ENCODE results near the gene RAB3C. TPM values are rescaled to one million over a fixed set of nuclear protein-coding genes. Genes with fewer than 3 reads are reported as not detected.

Gene RAB3C
- total and polyA plus RNA-seq, 2 experiments from 2014 or later: 15.0 to 30.6 TPM

GRCh38 chr5:58851153-58851552, 268.3 kb downstream of the RAB3C start:
- Histone ChIP-seq H3K9me2 (ENCODE audit: insufficient read depth) (no peaks in the 10 kb centered on the region), H3F3A (replicated peaks; ENCODE audit: low read depth) (no peaks in the 10 kb centered on the region), H4K20me1 (replicated peaks; ENCODE audit: insufficient read depth) (no peaks in the 10 kb centered on the region), H3K4me1 (ENCODE audit: insufficient read depth) (no peaks in the 10 kb centered on the region), H3K4me2 (no peak overlapping the region), H3K27me3 (ENCODE audit: insufficient read depth) (no peaks in the 10 kb centered on the region), H3K36me3 (ENCODE audit: insufficient read depth) (no peaks in the 10 kb centered on the region), H3K27ac (ENCODE audit: low read depth) (no peak overlapping the region), H2AFZ (no peak overlapping the region), H3K4me3 (no peak overlapping the region), H3K79me2 (replicated peaks; ENCODE audit: insufficient read depth) (no peaks in the 10 kb centered on the region)
- ATAC-seq: peak; percentile 34; the same call in 1 of the 3 replicates
- no peak for DNase-seq (ENCODE audit: low spot score)
- Mint-ChIP-seq H3K36me3 (ENCODE audit: low read depth) (no peaks in the 10 kb centered on the region), H3K27ac (no peak overlapping the region), H3K4me1 (peaks cover 6% of the 10 kb centered on the region; the same call in 2 of the 3 replicates), H3K27me3 (ENCODE audit: insufficient read depth, low read depth, poor library complexity) (no peaks in the 10 kb centered on the region), H3K9me3 (no peaks in the 10 kb centered on the region), H3K4me3 (no peak overlapping the region)
- no peak for TF ChIP-seq EZH2 (IDR thresholded peaks at IDR 0.05; ENCODE audit: low read depth, unreplicated experiment)
- TF ChIP-seq ZNF114 (CRISPR knock-in tag; IDR thresholded peaks at IDR 0.05): no peak
- no peak for TF ChIP-seq CREB1 (CRISPR knock-in tag; IDR thresholded peaks at IDR 0.05; ENCODE audit: low read depth)
- TF ChIP-seq ZNF462 (CRISPR knock-in tag; IDR thresholded peaks at IDR 0.05): no peak
- TF ChIP-seq ETS1 (IDR thresholded peaks at IDR 0.05): no peak
- TF ChIP-seq CTCF (conservative IDR thresholded peaks at IDR 0.05; ENCODE audit: low read depth in 2 of 2): no peak
- TF ChIP-seq POLR2AphosphoS5 (IDR thresholded peaks at IDR 0.05; ENCODE audit: low read depth): no peak
- no peak for TF ChIP-seq STAT1 (IDR thresholded peaks at IDR 0.05; ENCODE audit: unreplicated experiment)
- no peak for TF ChIP-seq EZH2phosphoT487 (IDR thresholded peaks at IDR 0.05; ENCODE audit: unreplicated experiment)
- no peak for TF ChIP-seq NANOG (IDR thresholded peaks at IDR 0.05; ENCODE audit: borderline replicate concordance)
- no peak for TF ChIP-seq ZNF331 (CRISPR knock-in tag; IDR thresholded peaks at IDR 0.05; ENCODE audit: low read depth)
- TF ChIP-seq, protein P1, sequence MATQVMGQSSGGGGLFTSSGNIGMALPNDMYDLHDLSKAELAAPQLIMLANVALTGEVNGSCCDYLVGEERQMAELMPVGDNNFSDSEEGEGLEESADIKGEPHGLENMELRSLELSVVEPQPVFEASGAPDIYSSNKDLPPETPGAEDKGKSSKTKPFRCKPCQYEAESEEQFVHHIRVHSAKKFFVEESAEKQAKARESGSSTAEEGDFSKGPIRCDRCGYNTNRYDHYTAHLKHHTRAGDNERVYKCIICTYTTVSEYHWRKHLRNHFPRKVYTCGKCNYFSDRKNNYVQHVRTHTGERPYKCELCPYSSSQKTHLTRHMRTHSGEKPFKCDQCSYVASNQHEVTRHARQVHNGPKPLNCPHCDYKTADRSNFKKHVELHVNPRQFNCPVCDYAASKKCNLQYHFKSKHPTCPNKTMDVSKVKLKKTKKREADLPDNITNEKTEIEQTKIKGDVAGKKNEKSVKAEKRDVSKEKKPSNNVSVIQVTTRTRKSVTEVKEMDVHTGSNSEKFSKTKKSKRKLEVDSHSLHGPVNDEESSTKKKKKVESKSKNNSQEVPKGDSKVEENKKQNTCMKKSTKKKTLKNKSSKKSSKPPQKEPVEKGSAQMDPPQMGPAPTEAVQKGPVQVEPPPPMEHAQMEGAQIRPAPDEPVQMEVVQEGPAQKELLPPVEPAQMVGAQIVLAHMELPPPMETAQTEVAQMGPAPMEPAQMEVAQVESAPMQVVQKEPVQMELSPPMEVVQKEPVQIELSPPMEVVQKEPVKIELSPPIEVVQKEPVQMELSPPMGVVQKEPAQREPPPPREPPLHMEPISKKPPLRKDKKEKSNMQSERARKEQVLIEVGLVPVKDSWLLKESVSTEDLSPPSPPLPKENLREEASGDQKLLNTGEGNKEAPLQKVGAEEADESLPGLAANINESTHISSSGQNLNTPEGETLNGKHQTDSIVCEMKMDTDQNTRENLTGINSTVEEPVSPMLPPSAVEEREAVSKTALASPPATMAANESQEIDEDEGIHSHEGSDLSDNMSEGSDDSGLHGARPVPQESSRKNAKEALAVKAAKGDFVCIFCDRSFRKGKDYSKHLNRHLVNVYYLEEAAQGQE (IDR thresholded peaks at IDR 0.05; ENCODE audit: unreplicated experiment): no peak
- no peak for TF ChIP-seq JUNB (IDR thresholded peaks at IDR 0.05; ENCODE audit: unreplicated experiment)
